GM12878 (cell line): ENCODE results near the gene PCSK6. TPM values are rescaled to one million over a fixed set of nuclear protein-coding genes. Genes with fewer than 3 reads are reported as not detected.

Source experiments
- ATAC-seq: fragments of 200-7000 bp; cut with Tn5 transposase; 3 replicates; pipeline ENCODE4 v1.9.1; 2020; ENCODE audit warnings: mild to moderate bottlenecking, moderate library complexity
- BruUV-seq: library from RNA; stranded (reverse); fragments of 400-500 nt; replicated peaks from 2 replicates; lab custom pipeline; 2021; lab: Mats Ljungman, UMichigan
- CTCF ChIA-PET: fragments of 300-600 bp; sonication (Branson Sonifier 250); formaldehyde crosslinking; extraction: SDS; loops from one replicate; lab custom pipeline; 2021; ENCODE audit warnings: inconsistent platforms; lab: Yijun Ruan, JAX
- POLR2A ChIA-PET: fragments of 350-600 bp; formaldehyde crosslinking; extraction: SDS; loops from one replicate; lab custom pipeline; 2021; ENCODE audit warnings: inconsistent platforms; lab: Charles Lee
- RAD21 ChIA-PET: fragments of 300-600 bp; sonication (Branson Sonifier 250); formaldehyde crosslinking; loops from one replicate; lab custom pipeline; 2023; ENCODE audit warnings: antibody characterized with exemption; ENCODE audit not compliant: unreplicated experiment; lab: Charles Lee
- SMC1A ChIA-PET: fragments of 300-600 bp; sonication (Branson Sonifier 250); formaldehyde crosslinking; loops from one replicate; lab custom pipeline; 2023; ENCODE audit not compliant: unreplicated experiment, uncharacterized antibody; lab: Charles Lee
- DNase-seq: peaks from one replicate; pipeline ENCODE4 v3.0.0-alpha.2; 2011; ENCODE audit warnings: low read depth, low spot score
- FAIRE-seq: peaks from 3 replicates; lab custom pipeline; 2011; peaks lifted over from hg19 to GRCh38; lab: Jason Lieb, UNC
- H2AFZ ChIP-seq: 2 replicates; pipeline ENCODE4 v1.6.0; 2011; ENCODE audit warnings: low read depth, low read length, control low read depth; ENCODE audit not compliant: control insufficient read depth
- H3K27ac ChIP-seq: 2 replicates; pipeline ENCODE4 v1.5.1; 2011; ENCODE audit warnings: control low read depth; ENCODE audit not compliant: control insufficient read depth, insufficient read depth
- H3K27me3 ChIP-seq, 2 experiments: replicated peaks in 1 of 2; 2 replicates each; pipeline versions ENCODE4 v1.6.0 to v1.6.1; 2011; ENCODE audit warnings: low read length in 1 of 2; ENCODE audit not compliant: control insufficient read depth in 2 of 2, insufficient read depth in 2 of 2
- H3K36me3 ChIP-seq, 2 experiments: 2 replicates each; pipeline ENCODE4 v1.5.1; 2011; ENCODE audit warnings: low read length in 1 of 2; ENCODE audit not compliant: control insufficient read depth in 2 of 2, insufficient read depth in 2 of 2
- H3K4me1 ChIP-seq: 2 replicates; pipeline ENCODE4 v1.6.1; 2011; ENCODE audit warnings: mild to moderate bottlenecking, low read length, moderate library complexity, mixed read lengths; ENCODE audit not compliant: control insufficient read depth, insufficient read depth
- H3K4me2 ChIP-seq: 2 replicates; pipeline ENCODE4 v1.6.0; 2011; ENCODE audit warnings: control low read depth; ENCODE audit not compliant: control insufficient read depth, insufficient read depth
- H3K4me3 ChIP-seq: fragments of 200-600 bp; sonication (generic); 2 replicates; pipeline ENCODE4 v1.5.1; 2016
- H3K79me2 ChIP-seq: 2 replicates; pipeline ENCODE4 v1.6.0; 2011; ENCODE audit warnings: low read length; ENCODE audit not compliant: control insufficient read depth, insufficient read depth
- H3K9ac ChIP-seq: 2 replicates; pipeline ENCODE4 v1.8.0; 2011; ENCODE audit warnings: low read length, control low read depth, mixed read lengths; ENCODE audit not compliant: control insufficient read depth, insufficient read depth
- H3K9me3 ChIP-seq: replicated peaks from 3 replicates; pipeline ENCODE4 v1.5.1; 2011; ENCODE audit warnings: mild to moderate bottlenecking, low read length; ENCODE audit not compliant: control insufficient read depth, insufficient read depth
- H4K20me1 ChIP-seq: 2 replicates; pipeline ENCODE4 v1.6.0; 2011; ENCODE audit not compliant: control insufficient read depth, insufficient read depth
- BCL11A ChIP-seq: IDR thresholded peaks from 2 replicates; pipeline ENCODE4 v1.6.1; 2011; ENCODE audit warnings: low read depth, low read length
- EGR1 ChIP-seq, 2 experiments: IDR thresholded peaks; 1 replicate in 1 of 2; 2 replicates in 1 of 2; pipeline ENCODE4 v1.6.1; 2011 to 2012; ENCODE audit warnings: low read depth in 2 of 2, low read length in 2 of 2, borderline replicate concordance in 1 of 2, mild to moderate bottlenecking in 1 of 2, moderate library complexity in 1 of 2
- JUND ChIP-seq: IDR thresholded peaks from 2 replicates; pipeline ENCODE4 v1.6.1; 2012; ENCODE audit warnings: low read depth, mild to moderate bottlenecking, low read length, improper control_type of control experiment, moderate library complexity
- MXI1 ChIP-seq: fragments of 150-350 bp; IDR thresholded peaks from 2 replicates; pipeline ENCODE4 v1.6.1; 2011; ENCODE audit warnings: low read depth, mild to moderate bottlenecking, inconsistent platforms, low read length, improper control_type of control experiment
- NR2C2 ChIP-seq: IDR thresholded peaks from 2 replicates; pipeline ENCODE4 v1.6.1; 2011; ENCODE audit warnings: borderline replicate concordance, low read depth; ENCODE audit not compliant: control insufficient read depth, insufficient read length
- PAX8 ChIP-seq: fragments of 450-650 bp; IDR thresholded peaks from 2 replicates; pipeline ENCODE4 v1.6.1; 2017; ENCODE audit warnings: mild to moderate bottlenecking, moderate library complexity
- POLR2A ChIP-seq: IDR thresholded peaks from 2 replicates; pipeline ENCODE4 v1.6.1; 2011; ENCODE audit warnings: low read depth, mild to moderate bottlenecking, low read length
- RB1 ChIP-seq: fragments of 450-650 bp; formaldehyde crosslinking; IDR thresholded peaks from 2 replicates; pipeline ENCODE4 v1.6.1; 2017; ENCODE audit warnings: mild to moderate bottlenecking, borderline replicate concordance
- SP1 ChIP-seq: IDR thresholded peaks from one replicate; pipeline ENCODE4 v1.6.1; 2011; ENCODE audit warnings: low read depth, low read length
- WGBS: methylation state at CpG from one replicate; pipeline ENCODE4 v1.1.6; 2016; ENCODE audit warnings: low lambda C conversion rate; ENCODE audit not compliant: insufficient replicate concordance, insufficient coverage; ENCODE audit errors: missing lambda C conversion rate; 5-methylcytosine and 5-hydroxymethylcytosine counted together
- in situ Hi-C: fragments of 300-500 bp; cut with MboI; formaldehyde crosslinking; loops from 9 replicates; pipeline ENCODE4 v1.14.3; 2018; ENCODE audit warnings: mixed read lengths
- intact Hi-C: fragments of 100-400 bp; cut with micrococcal nuclease; formaldehyde crosslinking; loops from one replicate; pipeline ENCODE4 v1.14.2; 2022; ENCODE audit not compliant: unreplicated experiment
- polyA plus RNA-seq, 11 experiments: library from polyadenylated mRNA; depleted of rRNA in 4 of 11; unstranded in 6 of 11; stranded (reverse) in 5 of 11; fragments of >200 nt; fragmentation: Nextera tagmentation in 4 of 11; fragmentation: Illumina TruSeq in 1 of 11; extraction: Ambion mirVana in 4 of 11; extraction: Trizol in 1 of 11; gene quantifications; 1 replicate in 1 of 11; 2 replicates in 10 of 11; pipeline versions ENCODE4 v1.2.1 to v1.2.3, GENCODE V29; 2011 to 2016; ENCODE audit warnings: inconsistent platforms in 2 of 11, missing spikeins in 2 of 11, low read depth in 1 of 11
- total RNA-seq, 4 experiments: library from RNA; depleted of rRNA in 3 of 4; stranded (reverse); fragments of >200 nt in 3 of 4; fragmentation: Illumina TruSeq in 1 of 4; extraction: Trizol in 1 of 4; gene quantifications; 2 replicates each; pipeline versions ENCODE4 v1.2.1 to v1.2.3, GENCODE V29; 2013 to 2021
- TF ChIP-seq, protein P1 (sequence below): IDR thresholded peaks from 2 replicates; pipeline ENCODE4 v1.6.1; 2012; ENCODE audit warnings: low read depth, low read length, improper control_type of control experiment
- TF ChIP-seq, protein P2 (sequence below): fragments of 450-650 bp; IDR thresholded peaks from 2 replicates; pipeline ENCODE4 v1.6.1; 2016; ENCODE audit warnings: mild to moderate bottlenecking, moderate library complexity, borderline replicate concordance
- TF ChIP-seq, protein P3 (sequence below): fragments of 450-650 bp; IDR thresholded peaks from 2 replicates; pipeline ENCODE4 v1.6.1; 2017; ENCODE audit warnings: mild to moderate bottlenecking
- TF ChIP-seq, protein P4 (sequence below): fragments of 450-650 bp; IDR thresholded peaks from 2 replicates; pipeline ENCODE4 v1.6.1; 2017; ENCODE audit warnings: borderline replicate concordance

The PCSK6 gene
- total and polyA plus RNA-seq, 10 of the 15 experiments (the other 5 are each of a cell fraction or from before 2014, with no cell fraction given) = 0.19 to 0.67 (median 0.25) TPM; not detected in 4

DNA sequence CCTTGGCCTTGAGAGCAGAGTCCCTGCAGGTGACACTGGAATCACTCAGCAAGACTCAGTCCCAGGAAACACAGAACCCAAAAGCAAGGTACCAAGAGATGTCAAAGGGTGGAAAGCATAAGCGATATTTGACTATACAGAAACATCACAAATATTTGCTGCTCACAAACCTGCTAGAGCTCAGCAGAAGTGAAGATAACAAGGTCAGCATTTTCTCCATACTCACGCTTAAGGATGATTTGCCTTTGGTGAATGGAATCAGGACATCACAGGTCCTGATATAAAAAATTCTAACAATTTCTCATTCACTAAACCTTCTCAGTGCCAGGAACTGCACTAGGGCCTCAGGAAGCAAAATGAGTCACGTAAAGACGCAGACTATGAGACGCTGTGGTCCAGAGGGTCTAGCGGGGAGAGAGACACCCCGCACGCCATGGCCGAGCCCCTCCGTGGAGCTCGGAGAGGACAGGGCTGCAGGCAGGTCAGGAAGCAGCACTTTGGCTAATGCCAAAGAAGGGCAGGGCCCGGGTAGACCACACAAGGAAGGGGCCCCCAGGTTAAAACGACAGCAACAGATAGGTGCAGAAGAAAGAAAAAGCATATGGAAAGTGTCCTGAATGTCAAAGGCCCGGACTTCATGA, 10.7 kb downstream of the PCSK6 start:
- POLR2A ChIA-PET = no interaction called here
- Histone ChIP-seq H4K20me1 (no peaks in the 10 kb centered on the region), H2AFZ (no peak overlapping the region), H3K4me3 (no peak overlapping the region), H3K4me1 (no peaks in the 10 kb centered on the region), H3K27ac (no peak overlapping the region), H3K79me2 (no peaks in the 10 kb centered on the region), H3K9me3 (no peaks in the 10 kb centered on the region), H3K36me3 (no peaks in the 10 kb centered on the region), H3K4me2 (no peak overlapping the region), H3K9ac (no peak overlapping the region), H3K27me3 (peaks cover 0 to 2% of the 10 kb centered on the region in 2 experiments; a peak in 2 of 4 replicates)
- TF ChIP-seq RB1 = no peak
- TF ChIP-seq PAX8 = no peak
- TF ChIP-seq, protein P1, sequence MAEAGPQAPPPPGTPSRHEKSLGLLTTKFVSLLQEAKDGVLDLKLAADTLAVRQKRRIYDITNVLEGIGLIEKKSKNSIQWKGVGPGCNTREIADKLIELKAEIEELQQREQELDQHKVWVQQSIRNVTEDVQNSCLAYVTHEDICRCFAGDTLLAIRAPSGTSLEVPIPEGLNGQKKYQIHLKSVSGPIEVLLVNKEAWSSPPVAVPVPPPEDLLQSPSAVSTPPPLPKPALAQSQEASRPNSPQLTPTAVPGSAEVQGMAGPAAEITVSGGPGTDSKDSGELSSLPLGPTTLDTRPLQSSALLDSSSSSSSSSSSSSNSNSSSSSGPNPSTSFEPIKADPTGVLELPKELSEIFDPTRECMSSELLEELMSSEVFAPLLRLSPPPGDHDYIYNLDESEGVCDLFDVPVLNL = no peak
- no peak for TF ChIP-seq POLR2A
- TF ChIP-seq NR2C2 = no peak
- no peak for TF ChIP-seq SP1
- TF ChIP-seq BCL11A = no peak
- TF ChIP-seq, protein P2, sequence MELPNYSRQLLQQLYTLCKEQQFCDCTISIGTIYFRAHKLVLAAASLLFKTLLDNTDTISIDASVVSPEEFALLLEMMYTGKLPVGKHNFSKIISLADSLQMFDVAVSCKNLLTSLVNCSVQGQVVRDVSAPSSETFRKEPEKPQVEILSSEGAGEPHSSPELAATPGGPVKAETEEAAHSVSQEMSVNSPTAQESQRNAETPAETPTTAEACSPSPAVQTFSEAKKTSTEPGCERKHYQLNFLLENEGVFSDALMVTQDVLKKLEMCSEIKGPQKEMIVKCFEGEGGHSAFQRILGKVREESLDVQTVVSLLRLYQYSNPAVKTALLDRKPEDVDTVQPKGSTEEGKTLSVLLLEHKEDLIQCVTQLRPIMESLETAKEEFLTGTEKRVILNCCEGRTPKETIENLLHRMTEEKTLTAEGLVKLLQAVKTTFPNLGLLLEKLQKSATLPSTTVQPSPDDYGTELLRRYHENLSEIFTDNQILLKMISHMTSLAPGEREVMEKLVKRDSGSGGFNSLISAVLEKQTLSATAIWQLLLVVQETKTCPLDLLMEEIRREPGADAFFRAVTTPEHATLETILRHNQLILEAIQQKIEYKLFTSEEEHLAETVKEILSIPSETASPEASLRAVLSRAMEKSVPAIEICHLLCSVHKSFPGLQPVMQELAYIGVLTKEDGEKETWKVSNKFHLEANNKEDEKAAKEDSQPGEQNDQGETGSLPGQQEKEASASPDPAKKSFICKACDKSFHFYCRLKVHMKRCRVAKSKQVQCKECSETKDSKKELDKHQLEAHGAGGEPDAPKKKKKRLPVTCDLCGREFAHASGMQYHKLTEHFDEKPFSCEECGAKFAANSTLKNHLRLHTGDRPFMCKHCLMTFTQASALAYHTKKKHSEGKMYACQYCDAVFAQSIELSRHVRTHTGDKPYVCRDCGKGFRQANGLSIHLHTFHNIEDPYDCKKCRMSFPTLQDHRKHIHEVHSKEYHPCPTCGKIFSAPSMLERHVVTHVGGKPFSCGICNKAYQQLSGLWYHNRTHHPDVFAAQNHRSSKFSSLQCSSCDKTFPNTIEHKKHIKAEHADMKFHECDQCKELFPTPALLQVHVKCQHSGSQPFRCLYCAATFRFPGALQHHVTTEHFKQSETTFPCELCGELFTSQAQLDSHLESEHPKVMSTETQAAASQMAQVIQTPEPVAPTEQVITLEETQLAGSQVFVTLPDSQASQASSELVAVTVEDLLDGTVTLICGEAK = no peak
- TF ChIP-seq MXI1 = no peak
- TF ChIP-seq EGR1 (IDR thresholded peaks at IDR 0.05; ENCODE audit: borderline replicate concordance in 1 of 2, low read depth in 2 of 2, low read length in 2 of 2) = no peak
- no peak for TF ChIP-seq JUND
- TF ChIP-seq, protein P3, sequence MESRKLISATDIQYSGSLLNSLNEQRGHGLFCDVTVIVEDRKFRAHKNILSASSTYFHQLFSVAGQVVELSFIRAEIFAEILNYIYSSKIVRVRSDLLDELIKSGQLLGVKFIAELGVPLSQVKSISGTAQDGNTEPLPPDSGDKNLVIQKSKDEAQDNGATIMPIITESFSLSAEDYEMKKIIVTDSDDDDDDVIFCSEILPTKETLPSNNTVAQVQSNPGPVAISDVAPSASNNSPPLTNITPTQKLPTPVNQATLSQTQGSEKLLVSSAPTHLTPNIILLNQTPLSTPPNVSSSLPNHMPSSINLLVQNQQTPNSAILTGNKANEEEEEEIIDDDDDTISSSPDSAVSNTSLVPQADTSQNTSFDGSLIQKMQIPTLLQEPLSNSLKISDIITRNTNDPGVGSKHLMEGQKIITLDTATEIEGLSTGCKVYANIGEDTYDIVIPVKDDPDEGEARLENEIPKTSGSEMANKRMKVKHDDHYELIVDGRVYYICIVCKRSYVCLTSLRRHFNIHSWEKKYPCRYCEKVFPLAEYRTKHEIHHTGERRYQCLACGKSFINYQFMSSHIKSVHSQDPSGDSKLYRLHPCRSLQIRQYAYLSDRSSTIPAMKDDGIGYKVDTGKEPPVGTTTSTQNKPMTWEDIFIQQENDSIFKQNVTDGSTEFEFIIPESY = no peak
- TF ChIP-seq, protein P4, sequence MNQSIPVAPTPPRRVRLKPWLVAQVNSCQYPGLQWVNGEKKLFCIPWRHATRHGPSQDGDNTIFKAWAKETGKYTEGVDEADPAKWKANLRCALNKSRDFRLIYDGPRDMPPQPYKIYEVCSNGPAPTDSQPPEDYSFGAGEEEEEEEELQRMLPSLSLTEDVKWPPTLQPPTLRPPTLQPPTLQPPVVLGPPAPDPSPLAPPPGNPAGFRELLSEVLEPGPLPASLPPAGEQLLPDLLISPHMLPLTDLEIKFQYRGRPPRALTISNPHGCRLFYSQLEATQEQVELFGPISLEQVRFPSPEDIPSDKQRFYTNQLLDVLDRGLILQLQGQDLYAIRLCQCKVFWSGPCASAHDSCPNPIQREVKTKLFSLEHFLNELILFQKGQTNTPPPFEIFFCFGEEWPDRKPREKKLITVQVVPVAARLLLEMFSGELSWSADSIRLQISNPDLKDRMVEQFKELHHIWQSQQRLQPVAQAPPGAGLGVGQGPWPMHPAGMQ = no peak
- SMC1A ChIA-PET = no interaction called here
- CTCF ChIA-PET = no interaction called here
- no peak for ATAC-seq
- BruUV-seq = no TSS peak
- DNase-seq = no peak
- in situ Hi-C loops = no loop called here
- 47% methylated on average over 14 of the region's 14 CpGs for WGBS
- intact Hi-C loops = no loop called here
- RAD21 ChIA-PET = no interaction called here
- no peak for FAIRE-seq
